ENCODE results near the gene RRP1.

DNA sequence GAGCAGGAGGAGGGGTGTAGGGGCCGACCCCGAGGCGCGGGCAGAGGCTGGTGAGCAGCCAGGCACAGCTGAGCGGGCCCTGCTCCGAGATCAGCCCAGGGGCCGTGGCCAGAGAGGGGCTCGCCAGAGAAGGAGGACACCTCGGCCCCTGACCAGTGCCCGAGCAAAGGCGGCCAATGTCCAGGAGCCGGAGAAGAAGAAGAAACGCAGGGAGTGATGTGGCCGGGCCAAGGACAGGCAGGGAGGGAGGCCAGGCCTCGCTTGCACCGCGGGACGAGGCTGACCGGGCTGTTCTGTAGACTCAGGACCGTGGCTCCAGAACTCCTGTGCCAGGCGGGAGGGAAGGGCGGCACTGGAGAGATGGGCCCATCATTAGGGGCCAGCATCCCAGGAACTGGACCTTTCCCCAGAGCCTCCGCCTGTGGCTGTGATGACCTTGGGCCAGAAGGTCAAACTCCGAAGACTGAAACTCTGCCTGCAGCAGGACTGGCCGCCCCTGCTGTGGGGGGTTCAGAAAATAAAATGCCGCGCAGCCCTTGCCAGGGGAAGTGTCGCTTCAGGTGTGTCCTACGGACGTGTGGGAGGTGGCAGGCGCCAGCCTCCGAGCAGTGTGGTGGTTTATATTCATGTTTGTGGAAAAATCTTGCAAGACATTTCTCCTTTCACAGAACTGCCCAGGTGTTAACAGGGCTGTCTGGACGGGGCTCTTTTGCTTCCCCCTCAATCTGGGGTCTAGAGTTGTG, 14.4 kb downstream of the RRP1 start:
- no peak for TF ChIP-seq SMC3 (IDR thresholded peaks at IDR 0.05)
- no peak for TF ChIP-seq POLR2A (IDR thresholded peaks at IDR 0.05; ENCODE audit: low read length)
- TF ChIP-seq, protein P1, sequence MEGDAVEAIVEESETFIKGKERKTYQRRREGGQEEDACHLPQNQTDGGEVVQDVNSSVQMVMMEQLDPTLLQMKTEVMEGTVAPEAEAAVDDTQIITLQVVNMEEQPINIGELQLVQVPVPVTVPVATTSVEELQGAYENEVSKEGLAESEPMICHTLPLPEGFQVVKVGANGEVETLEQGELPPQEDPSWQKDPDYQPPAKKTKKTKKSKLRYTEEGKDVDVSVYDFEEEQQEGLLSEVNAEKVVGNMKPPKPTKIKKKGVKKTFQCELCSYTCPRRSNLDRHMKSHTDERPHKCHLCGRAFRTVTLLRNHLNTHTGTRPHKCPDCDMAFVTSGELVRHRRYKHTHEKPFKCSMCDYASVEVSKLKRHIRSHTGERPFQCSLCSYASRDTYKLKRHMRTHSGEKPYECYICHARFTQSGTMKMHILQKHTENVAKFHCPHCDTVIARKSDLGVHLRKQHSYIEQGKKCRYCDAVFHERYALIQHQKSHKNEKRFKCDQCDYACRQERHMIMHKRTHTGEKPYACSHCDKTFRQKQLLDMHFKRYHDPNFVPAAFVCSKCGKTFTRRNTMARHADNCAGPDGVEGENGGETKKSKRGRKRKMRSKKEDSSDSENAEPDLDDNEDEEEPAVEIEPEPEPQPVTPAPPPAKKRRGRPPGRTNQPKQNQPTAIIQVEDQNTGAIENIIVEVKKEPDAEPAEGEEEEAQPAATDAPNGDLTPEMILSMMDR (IDR thresholded peaks at IDR 0.05) = no peak
- no peak for TF ChIP-seq EP300 (IDR thresholded peaks at IDR 0.05)
